Measurements from ENCODE around the gene ZNF365.

Gene ZNF365

DNA sequence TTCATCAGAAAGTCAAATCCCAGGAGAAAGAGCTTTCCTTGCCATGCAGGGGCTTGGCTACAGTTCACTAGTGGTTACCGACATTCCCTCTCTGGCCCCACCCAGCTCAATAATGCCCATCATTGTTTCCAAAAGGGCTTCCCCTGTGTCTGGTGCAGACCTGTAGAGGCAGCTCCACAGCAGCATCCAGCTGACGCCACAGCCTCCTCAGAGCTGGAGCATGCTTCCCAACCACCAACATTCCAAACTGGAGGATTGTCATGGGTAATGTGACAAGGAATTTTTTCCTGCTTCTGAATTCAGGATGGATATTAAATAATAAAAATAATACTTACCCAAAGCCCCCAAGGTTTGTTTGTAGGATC, 77.4 kb downstream of the ZNF365 start:
- TF ChIP-seq, protein P1, sequence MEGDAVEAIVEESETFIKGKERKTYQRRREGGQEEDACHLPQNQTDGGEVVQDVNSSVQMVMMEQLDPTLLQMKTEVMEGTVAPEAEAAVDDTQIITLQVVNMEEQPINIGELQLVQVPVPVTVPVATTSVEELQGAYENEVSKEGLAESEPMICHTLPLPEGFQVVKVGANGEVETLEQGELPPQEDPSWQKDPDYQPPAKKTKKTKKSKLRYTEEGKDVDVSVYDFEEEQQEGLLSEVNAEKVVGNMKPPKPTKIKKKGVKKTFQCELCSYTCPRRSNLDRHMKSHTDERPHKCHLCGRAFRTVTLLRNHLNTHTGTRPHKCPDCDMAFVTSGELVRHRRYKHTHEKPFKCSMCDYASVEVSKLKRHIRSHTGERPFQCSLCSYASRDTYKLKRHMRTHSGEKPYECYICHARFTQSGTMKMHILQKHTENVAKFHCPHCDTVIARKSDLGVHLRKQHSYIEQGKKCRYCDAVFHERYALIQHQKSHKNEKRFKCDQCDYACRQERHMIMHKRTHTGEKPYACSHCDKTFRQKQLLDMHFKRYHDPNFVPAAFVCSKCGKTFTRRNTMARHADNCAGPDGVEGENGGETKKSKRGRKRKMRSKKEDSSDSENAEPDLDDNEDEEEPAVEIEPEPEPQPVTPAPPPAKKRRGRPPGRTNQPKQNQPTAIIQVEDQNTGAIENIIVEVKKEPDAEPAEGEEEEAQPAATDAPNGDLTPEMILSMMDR (IDR thresholded peaks at IDR 0.05) = no peak
- Histone ChIP-seq H3K4me1 (ENCODE audit: control insufficient read depth in 1 of 2, insufficient read depth in 1 of 2, low read depth in 1 of 2, low read length in 1 of 2) (peaks cover 0 to 3% of the 10 kb centered on the region in 2 experiments), H3K36me3 (no peaks in the 10 kb centered on the region), H3K9me3 (no peaks in the 10 kb centered on the region), H3K27me3 (no peaks in the 10 kb centered on the region), H3K27ac (no peak overlapping the region), H3K4me3 (ENCODE audit: low read depth in 1 of 2, low read length in 1 of 2) (no peak overlapping the region)
